ENCODE data around the gene XYLT1.

XYLT1 gene

DNA sequence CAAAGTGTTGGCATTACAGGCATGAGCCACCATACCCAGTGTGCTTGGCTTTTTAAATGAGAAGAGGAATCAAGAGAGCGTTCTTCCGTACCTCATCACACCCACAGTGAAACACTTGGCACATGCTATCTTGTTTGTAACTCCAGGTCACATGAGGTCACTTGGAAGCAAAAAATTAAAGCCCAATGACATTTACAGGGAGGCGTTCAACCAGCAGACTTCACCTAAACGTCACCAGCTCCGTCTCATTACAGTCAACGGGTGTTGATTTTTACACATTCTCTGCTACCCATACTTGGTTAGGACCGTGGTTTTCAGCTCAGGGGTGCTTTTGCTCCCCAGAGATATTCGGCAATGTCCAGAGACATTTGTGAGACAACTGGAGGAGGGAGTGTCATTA lies 127.0 kb downstream of the XYLT1 start:
- no peak for TF ChIP-seq CTCF (IDR thresholded peaks at IDR 0.05; ENCODE audit: low read depth, low read length, missing control alignments)
- no peak for DNase-seq (ENCODE audit: low read depth)
- H3K4me3 ChIP-seq (ENCODE audit: low read depth, low read length), result no peak overlapping the region

GRCh38 chr16:17343028-17343427 lies 127.7 kb downstream of the XYLT1 start:
- TF ChIP-seq CTCF (IDR thresholded peaks at IDR 0.05; ENCODE audit: low read depth, low read length, missing control alignments), result no peak
- no peak overlapping the region for H3K4me3 ChIP-seq (ENCODE audit: low read depth, low read length)
- no peak for DNase-seq (ENCODE audit: low read depth)

- DNase-seq (ENCODE audit: low read depth), result no peak
- TF ChIP-seq CTCF (IDR thresholded peaks at IDR 0.05; ENCODE audit: low read depth, low read length, missing control alignments), result no peak
- no peak overlapping the region for H3K4me3 ChIP-seq (ENCODE audit: low read depth, low read length)
Measured at GRCh38 chr16:17342031-17342430, 128.7 kb downstream of the XYLT1 start.

GRCh38 chr16:17340804-17341203 lies 130.0 kb downstream of the XYLT1 start:
- no peak for TF ChIP-seq CTCF (IDR thresholded peaks at IDR 0.05; ENCODE audit: low read depth, low read length, missing control alignments)
- no peak overlapping the region for H3K4me3 ChIP-seq (ENCODE audit: low read depth, low read length)
- no peak for DNase-seq (ENCODE audit: low read depth)

DNA sequence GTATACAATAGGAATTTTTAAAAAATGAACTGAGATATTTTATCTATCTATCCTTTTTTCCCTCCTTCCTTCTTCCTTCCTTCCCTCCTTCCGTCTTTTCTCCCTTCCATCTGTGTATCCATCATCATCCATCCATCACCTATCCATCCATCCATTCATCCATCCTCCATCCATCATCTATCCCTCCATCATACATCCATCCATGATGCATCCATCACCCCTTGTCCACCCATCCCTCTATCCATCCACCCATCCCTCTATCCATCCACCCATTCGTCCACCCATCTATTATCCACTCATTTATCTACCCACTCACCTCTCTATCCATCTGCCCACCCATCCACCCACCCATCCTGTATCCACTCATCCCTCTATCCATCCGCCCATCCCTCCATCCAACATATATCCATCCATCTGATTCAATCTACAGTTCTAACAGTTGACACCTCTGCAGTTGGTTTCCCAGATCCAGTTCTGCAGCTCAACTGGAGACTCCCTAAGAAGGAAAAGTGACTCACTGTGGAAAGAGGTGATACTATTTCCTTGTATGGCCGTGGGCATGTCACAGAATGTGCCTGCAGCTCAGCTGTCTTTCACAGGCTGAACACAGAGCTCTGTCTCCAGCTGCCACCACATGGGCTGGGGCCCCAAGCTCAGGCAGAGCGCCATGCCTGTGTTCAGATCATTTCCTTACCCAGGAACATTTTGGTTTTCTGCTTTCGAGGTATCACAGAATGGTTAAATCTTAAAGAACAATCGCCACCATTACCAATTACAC lies 130.8 kb downstream of the XYLT1 start:
- no peak for TF ChIP-seq CTCF (IDR thresholded peaks at IDR 0.05; ENCODE audit: low read depth, low read length, missing control alignments)
- no peak for DNase-seq (ENCODE audit: low read depth)
- H3K4me3 ChIP-seq (ENCODE audit: low read depth, low read length), result no peak overlapping the region

GRCh38 chr16:17338244-17338643 lies 132.5 kb downstream of the XYLT1 start:
- no peak for DNase-seq (ENCODE audit: low read depth)
- TF ChIP-seq CTCF (IDR thresholded peaks at IDR 0.05; ENCODE audit: low read depth, low read length, missing control alignments), result no peak
- no peak overlapping the region for H3K4me3 ChIP-seq (ENCODE audit: low read depth, low read length)

- H3K4me3 ChIP-seq (ENCODE audit: low read depth, low read length), result no peak overlapping the region
- no peak for DNase-seq (ENCODE audit: low read depth)
- no peak for TF ChIP-seq CTCF (IDR thresholded peaks at IDR 0.05; ENCODE audit: low read depth, low read length, missing control alignments)
Measured at GRCh38 chr16:17336530-17336900, 134.2 kb downstream of the XYLT1 start.
